H1 (cell line): Measurements from ENCODE around the gene NFX1.

ENCODE experiments used
- ATF2 ChIP-seq: IDR thresholded peaks from 2 replicates; pipeline ENCODE4 v1.6.1; 2012; ENCODE audit warnings: low read length, inconsistent platforms
- CHD2 ChIP-seq: IDR thresholded peaks from 2 replicates; pipeline ENCODE4 v1.6.1; 2012; ENCODE audit warnings: low read length, improper control_type of control experiment
- CREB1 ChIP-seq: IDR thresholded peaks from 2 replicates; pipeline ENCODE4 v1.6.1; 2012; ENCODE audit warnings: inconsistent platforms
- EZH2 ChIP-seq: fragments of 200-600 bp; sonication (generic); IDR thresholded peaks from 2 replicates; pipeline ENCODE4 v1.7.1; 2012; ENCODE audit warnings: low read depth, mild to moderate bottlenecking, moderate library complexity, low read length, inconsistent platforms; ENCODE audit not compliant: severe bottlenecking
- NANOG ChIP-seq: IDR thresholded peaks from 2 replicates; pipeline ENCODE4 v1.6.1; 2011; ENCODE audit warnings: low read length, low read depth, mild to moderate bottlenecking, inconsistent platforms; ENCODE audit not compliant: insufficient read depth, poor library complexity, severe bottlenecking
- POLR2AphosphoS5 ChIP-seq: IDR thresholded peaks from 2 replicates; pipeline ENCODE4 v1.6.1; 2011; ENCODE audit warnings: low read depth, low read length
- POU5F1 ChIP-seq: IDR thresholded peaks from 2 replicates; pipeline ENCODE4 v1.6.1; 2011; ENCODE audit warnings: low read depth, mild to moderate bottlenecking, low read length, moderate library complexity
- SP4 ChIP-seq: IDR thresholded peaks from 2 replicates; pipeline ENCODE4 v1.6.1; 2012; ENCODE audit warnings: low read length, inconsistent platforms
- TAF1 ChIP-seq: IDR thresholded peaks from 2 replicates; pipeline ENCODE4 v1.6.1; 2011; ENCODE audit warnings: mild to moderate bottlenecking, low read depth, low read length
- TF ChIP-seq, protein P1 (sequence below), 3 experiments: IDR thresholded peaks; 1 replicate in 2 of 3; 2 replicates in 1 of 3; pipeline versions ENCODE4 v1.5.1 to v1.6.1; 2011; ENCODE audit warnings: low read length in 3 of 3, mild to moderate bottlenecking in 3 of 3, inconsistent platforms in 2 of 3, low read depth in 1 of 3, moderate library complexity in 1 of 3; ENCODE audit not compliant: insufficient read depth in 1 of 3; ENCODE audit errors: control extremely low read depth in 1 of 3
- TF ChIP-seq, protein P2 (sequence below): IDR thresholded peaks from 2 replicates; pipeline ENCODE4 v1.6.1; 2012; ENCODE audit warnings: inconsistent platforms

- TF ChIP-seq TAF1 (no peak), CHD2 (no peak), NANOG (no peak), EZH2 (no peak), POU5F1 (no peak), POLR2AphosphoS5 (no peak), CREB1 (no peak), SP4 (no peak), ATF2 (no peak)
- TF ChIP-seq, protein P1, sequence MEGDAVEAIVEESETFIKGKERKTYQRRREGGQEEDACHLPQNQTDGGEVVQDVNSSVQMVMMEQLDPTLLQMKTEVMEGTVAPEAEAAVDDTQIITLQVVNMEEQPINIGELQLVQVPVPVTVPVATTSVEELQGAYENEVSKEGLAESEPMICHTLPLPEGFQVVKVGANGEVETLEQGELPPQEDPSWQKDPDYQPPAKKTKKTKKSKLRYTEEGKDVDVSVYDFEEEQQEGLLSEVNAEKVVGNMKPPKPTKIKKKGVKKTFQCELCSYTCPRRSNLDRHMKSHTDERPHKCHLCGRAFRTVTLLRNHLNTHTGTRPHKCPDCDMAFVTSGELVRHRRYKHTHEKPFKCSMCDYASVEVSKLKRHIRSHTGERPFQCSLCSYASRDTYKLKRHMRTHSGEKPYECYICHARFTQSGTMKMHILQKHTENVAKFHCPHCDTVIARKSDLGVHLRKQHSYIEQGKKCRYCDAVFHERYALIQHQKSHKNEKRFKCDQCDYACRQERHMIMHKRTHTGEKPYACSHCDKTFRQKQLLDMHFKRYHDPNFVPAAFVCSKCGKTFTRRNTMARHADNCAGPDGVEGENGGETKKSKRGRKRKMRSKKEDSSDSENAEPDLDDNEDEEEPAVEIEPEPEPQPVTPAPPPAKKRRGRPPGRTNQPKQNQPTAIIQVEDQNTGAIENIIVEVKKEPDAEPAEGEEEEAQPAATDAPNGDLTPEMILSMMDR (IDR thresholded peaks at IDR 0.05; ENCODE audit: control extremely low read depth in 1 of 3, insufficient read depth in 1 of 3, low read depth in 1 of 3, low read length in 3 of 3) = no peak
- TF ChIP-seq, protein P2, sequence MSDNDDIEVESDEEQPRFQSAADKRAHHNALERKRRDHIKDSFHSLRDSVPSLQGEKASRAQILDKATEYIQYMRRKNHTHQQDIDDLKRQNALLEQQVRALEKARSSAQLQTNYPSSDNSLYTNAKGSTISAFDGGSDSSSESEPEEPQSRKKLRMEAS = no peak
Observed at GRCh38 chr9:33414268-33414667, 124.0 kb downstream of the NFX1 start.
